Amniotic stem cell (primary cell): ENCODE measurements around the gene OPRM1.

Experiments
- DNase-seq: peaks from one replicate; lab custom pipeline; 2025; lab: John Stamatoyannopoulos, UW

Gene OPRM1

DNA sequence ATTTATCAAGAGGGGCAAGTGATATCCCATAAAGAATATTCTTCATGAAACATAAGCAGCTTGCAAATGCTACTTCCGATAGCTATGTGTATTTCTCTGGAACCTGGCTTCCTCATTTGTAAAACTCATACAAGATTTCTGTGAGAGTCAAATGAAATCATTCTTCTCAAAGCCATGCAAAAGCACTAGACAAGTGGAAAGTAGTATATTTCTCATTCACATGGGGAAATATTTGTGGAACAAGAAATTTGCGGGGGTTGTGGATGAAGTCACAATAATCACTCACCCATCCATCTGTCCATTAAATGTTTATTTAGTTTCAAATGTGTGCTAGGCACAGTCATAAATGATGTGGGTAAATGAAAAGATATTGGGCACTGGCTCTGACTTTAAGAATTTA is 167.1 kb downstream of the OPRM1 start:
- DNase-seq, result no peak

DNA sequence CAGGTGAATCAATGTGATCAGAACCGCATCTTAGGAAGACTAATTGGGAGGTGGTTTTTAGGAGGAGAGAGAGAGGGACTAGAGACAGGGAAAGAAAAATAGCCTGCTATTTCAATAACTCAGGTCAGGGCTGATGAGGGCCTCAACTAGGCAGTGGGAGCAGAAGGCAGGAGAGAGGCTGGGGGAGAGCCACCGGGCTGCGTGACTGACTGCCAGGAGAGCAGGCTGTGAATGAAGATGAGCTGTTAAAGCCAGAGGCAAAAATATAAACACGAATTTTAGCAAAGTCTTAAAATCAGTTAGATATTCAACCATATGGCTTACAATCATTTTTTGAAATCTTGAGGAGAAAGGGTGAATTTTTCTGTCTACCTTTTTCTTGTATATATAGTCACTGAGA is 168.0 kb downstream of the OPRM1 start:
- DNase-seq, result no peak

DNA sequence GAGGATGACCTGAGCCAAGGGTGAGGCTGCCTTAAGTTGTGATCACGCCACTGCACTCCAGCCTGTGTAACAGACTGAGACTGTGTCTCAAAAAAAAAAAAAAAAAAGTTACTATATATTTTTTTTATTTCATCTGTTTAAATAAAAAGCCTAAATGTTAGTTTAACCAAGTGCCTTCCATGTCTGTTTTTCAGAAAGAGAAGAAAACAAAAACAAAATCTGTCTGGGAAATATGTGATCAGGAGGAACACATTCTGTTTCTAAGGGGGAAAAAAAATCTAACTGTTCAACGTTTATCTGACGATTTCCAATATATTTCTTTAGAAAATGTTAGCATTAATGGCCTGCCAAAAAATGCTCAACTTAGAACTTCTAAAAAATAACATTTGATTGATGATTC is 170.5 kb downstream of the OPRM1 start:
- DNase-seq, result no peak

DNA sequence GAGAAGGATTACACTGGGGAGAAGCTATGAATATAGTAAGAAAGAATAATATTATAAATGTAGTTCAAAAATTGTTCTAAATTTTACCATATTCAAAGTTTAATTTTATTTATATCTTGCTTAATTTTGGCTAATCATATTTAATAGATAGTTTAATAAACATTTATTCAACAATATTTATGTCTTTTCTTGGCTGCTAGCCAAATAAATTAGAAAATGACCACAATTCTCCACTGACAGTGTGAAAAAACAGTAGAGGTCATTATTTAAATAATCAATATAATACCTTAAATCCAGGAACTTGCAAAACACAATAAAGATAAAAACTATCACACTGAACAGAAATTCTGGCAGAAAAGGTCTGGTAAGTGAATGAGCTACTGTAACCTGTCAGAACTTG is 171.6 kb downstream of the OPRM1 start:
- DNase-seq, result no peak

GRCh38 chr6:154213782-154214181 is 174.7 kb downstream of the OPRM1 start:
- DNase-seq, result no peak

GRCh38 chr6:154218301-154218700 is 179.3 kb downstream of the OPRM1 start:
- DNase-seq, result no peak

GRCh38 chr6:154218787-154219186 is 179.7 kb downstream of the OPRM1 start:
- DNase-seq, result no peak

- no peak for DNase-seq
Measured at GRCh38 chr6:154219250-154219649, 180.2 kb downstream of the OPRM1 start.

DNA sequence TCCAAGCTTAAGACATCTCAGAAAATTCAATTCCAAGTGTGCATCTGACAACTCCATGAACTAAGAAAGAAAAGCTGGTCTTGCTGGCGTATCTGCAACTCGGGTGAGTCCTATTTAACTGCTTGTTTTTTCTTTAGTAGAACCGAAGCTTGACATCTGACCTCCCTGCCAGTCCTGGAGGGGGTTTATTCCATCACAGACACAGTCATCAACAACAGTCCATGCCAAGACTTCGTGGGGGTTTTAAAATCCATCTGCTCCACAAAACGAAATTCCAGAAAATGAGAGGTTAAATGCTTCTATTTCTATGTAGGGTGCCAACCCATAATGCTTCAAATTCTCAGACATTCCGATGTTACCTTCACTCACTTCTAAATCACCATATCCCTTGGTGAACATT is 183.7 kb downstream of the OPRM1 start:
- no peak for DNase-seq

DNA sequence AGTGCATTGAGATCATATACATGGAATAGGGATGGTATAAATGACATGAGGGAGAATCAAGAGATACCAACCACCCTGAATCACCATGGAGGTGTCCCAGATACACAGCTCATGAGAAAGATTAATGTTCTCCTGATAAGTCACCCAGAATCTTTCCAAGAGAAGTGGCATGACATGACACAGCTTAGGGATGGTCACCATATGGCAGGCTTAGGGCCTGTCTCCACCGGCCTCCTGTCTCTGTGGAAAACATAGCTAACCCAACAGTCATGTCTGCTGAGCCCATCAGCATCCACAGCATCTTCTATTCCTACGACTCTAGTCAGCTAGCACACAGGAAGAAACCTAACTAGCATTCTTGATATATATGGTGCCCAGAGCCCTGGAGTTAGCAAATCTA is 184.3 kb downstream of the OPRM1 start:
- DNase-seq, result no peak

GRCh38 chr6:154226461-154226860 is 187.4 kb downstream of the OPRM1 start:
- no peak for DNase-seq

GRCh38 chr6:154227862-154228520 is 189.0 kb downstream of the OPRM1 start:
- no peak for DNase-seq

- no peak for DNase-seq
Measured at GRCh38 chr6:154228521-154228905, 189.5 kb downstream of the OPRM1 start.

- no peak for DNase-seq
Measured at GRCh38 chr6:154229786-154230185, 190.7 kb downstream of the OPRM1 start.

GRCh38 chr6:154230393-154230792 is 191.4 kb downstream of the OPRM1 start:
- no peak for DNase-seq

DNA sequence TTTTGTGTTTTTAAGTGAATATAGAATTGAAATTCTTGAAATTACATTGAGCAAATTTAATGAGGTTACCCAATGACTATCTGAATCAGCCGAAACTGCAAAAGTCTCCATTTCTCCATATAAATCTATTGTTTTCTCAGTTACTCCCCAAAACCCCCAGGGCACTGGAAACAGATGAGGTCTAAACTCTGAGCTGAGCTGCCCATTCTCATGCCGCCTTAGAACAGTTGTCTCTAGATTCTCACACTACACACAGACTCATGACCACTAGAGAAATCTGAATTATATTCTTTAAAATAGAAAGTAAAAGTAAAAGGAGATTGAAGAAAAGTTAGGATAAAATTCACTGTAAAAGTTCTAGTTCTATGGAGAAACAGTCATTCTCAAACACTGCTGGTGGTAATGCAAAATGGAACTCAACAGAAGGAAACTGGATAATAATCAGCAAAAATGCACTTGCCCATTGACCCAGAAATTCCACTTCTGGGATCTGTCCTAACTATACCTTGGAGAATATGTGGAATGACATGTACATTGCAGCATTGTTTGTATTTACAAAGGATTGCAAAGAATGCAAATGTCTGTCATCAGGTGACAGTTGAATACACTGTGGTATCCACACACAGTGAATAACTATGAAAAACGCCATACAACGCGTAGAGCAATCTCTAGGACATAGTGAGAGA is 192.0 kb downstream of the OPRM1 start:
- DNase-seq, result no peak

GRCh38 chr6:154232013-154232910 is 193.2 kb downstream of the OPRM1 start:
- no peak for DNase-seq

GRCh38 chr6:154233383-154233782 is 194.3 kb downstream of the OPRM1 start:
- DNase-seq, result no peak

GRCh38 chr6:154234019-154234772 is 195.2 kb downstream of the OPRM1 start:
- DNase-seq, result no peak

GRCh38 chr6:154236646-154237301 is 197.7 kb downstream of the OPRM1 start:
- no peak for DNase-seq

DNA sequence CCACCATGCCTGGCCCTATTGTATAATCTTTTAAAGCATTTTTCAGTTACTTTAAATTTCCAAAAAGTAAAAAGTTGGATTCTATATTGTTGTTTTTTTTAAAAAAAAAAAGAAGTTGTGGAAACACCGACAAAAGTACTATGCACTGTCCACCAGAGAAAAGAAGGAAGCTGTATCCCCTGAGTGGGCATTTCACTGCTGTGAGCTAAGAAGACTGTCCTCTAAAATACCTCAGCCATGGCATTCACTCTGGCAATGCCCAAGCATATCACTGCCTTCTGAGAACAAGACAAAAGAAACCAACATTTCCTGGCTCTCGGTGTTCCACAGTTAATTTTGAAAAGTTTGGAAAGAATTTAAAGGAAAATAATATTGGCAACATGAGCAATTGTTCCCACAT is 199.8 kb downstream of the OPRM1 start:
- no peak for DNase-seq

DNA sequence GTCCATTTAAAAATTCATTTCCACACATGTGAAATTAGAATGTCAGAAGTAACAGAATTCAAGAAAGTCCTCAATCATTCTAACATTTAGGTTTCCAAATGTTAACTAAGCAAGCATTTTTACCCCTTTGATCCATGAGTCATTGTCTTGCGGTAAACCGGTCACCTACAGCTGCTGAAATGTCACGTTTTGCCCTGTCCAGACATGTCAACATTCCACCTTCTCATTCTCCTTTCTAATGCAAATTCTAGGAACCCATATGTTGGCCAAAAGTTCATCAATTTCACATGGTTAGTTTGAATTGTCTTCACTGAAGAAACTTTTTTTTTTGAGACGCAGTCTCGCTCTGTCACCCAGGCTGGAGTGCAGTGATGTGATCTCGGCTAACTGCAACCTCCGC is 200.4 kb downstream of the OPRM1 start:
- DNase-seq, result no peak
